ENCODE measurements around the gene DDX24. TPM values are rescaled to one million over a fixed set of nuclear protein-coding genes. Genes with fewer than 3 reads are reported as not detected.
A peak's percentile ranks its signal among the peaks of the same experiment; 100 is the strongest.

The DDX24 gene
- total RNA-seq, 1 donor from 2014 or later: 206 TPM

GRCh38 chr14:94079891-94080620 lies 946 bp downstream of the DDX24 start:
- H3K27ac Mint-ChIP-seq (ENCODE audit: unreplicated experiment): peak overlapping the region; percentile 98
- Histone ChIP-seq H4K20me1 (ENCODE audit: insufficient read depth, low read length) (peaks cover 31% of the 10 kb centered on the region), H3K4me2 (ENCODE audit: low read length) (peak overlapping the region; percentile 97), H2AFZ (ENCODE audit: low read depth, low read length) (peak overlapping the region; percentile 94), H3K4me3 (ENCODE audit: insufficient read depth, low read depth, low read length) (peak overlapping the region; percentile 92), H3K79me2 (ENCODE audit: insufficient read depth, low read length) (peaks cover 79% of the 10 kb centered on the region), H3K27me3 (ENCODE audit: insufficient read depth, low read length) (no peaks in the 10 kb centered on the region), H3K9me3 (ENCODE audit: insufficient read depth, low read depth, low read length) (no peaks in the 10 kb centered on the region), H3K4me1 (ENCODE audit: insufficient read depth, low read length) (peaks cover 14% of the 10 kb centered on the region), H3K27ac (ENCODE audit: low read depth, low read length) (peak overlapping the region; percentile 89), H3K9ac (ENCODE audit: low read length) (peak overlapping the region; percentile 94), H3K36me3 (ENCODE audit: insufficient read depth, low read length) (peaks cover 11% of the 10 kb centered on the region)
- H3K4me1 Mint-ChIP-seq (ENCODE audit: low read depth, unreplicated experiment): peaks cover 22% of the 10 kb centered on the region
- peak; percentile 44 for DNase-seq (ENCODE audit: low read depth)
- FAIRE-seq: no peak
- H3K27me3 Mint-ChIP-seq (ENCODE audit: low read depth, unreplicated experiment): no peaks in the 10 kb centered on the region
- peaks cover 6% of the 10 kb centered on the region for H3K9me3 Mint-ChIP-seq (ENCODE audit: unreplicated experiment)
- H3K4me3 Mint-ChIP-seq (ENCODE audit: unreplicated experiment): peak overlapping the region; percentile 99
- peaks cover 26% of the 10 kb centered on the region for H3K36me3 Mint-ChIP-seq (ENCODE audit: low read depth, unreplicated experiment)
- TF ChIP-seq, protein P1, sequence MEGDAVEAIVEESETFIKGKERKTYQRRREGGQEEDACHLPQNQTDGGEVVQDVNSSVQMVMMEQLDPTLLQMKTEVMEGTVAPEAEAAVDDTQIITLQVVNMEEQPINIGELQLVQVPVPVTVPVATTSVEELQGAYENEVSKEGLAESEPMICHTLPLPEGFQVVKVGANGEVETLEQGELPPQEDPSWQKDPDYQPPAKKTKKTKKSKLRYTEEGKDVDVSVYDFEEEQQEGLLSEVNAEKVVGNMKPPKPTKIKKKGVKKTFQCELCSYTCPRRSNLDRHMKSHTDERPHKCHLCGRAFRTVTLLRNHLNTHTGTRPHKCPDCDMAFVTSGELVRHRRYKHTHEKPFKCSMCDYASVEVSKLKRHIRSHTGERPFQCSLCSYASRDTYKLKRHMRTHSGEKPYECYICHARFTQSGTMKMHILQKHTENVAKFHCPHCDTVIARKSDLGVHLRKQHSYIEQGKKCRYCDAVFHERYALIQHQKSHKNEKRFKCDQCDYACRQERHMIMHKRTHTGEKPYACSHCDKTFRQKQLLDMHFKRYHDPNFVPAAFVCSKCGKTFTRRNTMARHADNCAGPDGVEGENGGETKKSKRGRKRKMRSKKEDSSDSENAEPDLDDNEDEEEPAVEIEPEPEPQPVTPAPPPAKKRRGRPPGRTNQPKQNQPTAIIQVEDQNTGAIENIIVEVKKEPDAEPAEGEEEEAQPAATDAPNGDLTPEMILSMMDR (IDR thresholded peaks at IDR 0.05; ENCODE audit: insufficient read depth, low read depth, low read length): no peak
- TF ChIP-seq EZH2 (IDR thresholded peaks at IDR 0.05; ENCODE audit: insufficient read depth, low read length): no peak

DNA sequence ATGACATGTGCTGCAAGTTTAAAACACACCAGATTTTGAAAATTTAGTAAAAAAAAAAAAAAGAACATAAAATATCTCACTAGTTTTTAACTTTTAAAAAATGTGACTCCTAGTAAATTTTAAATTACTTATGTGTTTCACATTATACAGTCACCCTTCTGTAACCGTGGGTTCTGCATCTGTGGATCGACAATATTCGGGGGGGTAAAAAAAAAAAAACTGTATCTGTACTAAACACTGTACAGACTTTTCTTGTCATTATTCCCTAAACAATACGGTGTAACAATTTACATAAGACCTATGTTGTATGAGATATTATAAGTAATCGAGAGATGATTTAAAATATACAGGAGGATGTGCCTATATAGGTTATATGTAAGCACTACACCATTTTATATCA lies 3.2 kb downstream of the DDX24 start:
- H3K36me3 Mint-ChIP-seq (ENCODE audit: low read depth, unreplicated experiment): peaks cover 30% of the 10 kb centered on the region
- Histone ChIP-seq H3K4me3 (ENCODE audit: insufficient read depth, low read depth, low read length) (no peak overlapping the region), H3K4me1 (ENCODE audit: insufficient read depth, low read length) (peaks cover 14% of the 10 kb centered on the region), H3K79me2 (ENCODE audit: insufficient read depth, low read length) (peaks cover 96% of the 10 kb centered on the region), H3K36me3 (ENCODE audit: insufficient read depth, low read length) (peaks cover 11% of the 10 kb centered on the region), H3K27me3 (ENCODE audit: insufficient read depth, low read length) (no peaks in the 10 kb centered on the region), H3K27ac (ENCODE audit: low read depth, low read length) (no peak overlapping the region), H3K9ac (ENCODE audit: low read length) (no peak overlapping the region), H3K9me3 (ENCODE audit: insufficient read depth, low read depth, low read length) (no peaks in the 10 kb centered on the region), H2AFZ (ENCODE audit: low read depth, low read length) (no peak overlapping the region), H4K20me1 (ENCODE audit: insufficient read depth, low read length) (peaks cover 36% of the 10 kb centered on the region), H3K4me2 (ENCODE audit: low read length) (peak overlapping the region; percentile 97)
- no peak for FAIRE-seq
- no peak for DNase-seq (ENCODE audit: low read depth)
- H3K27me3 Mint-ChIP-seq (ENCODE audit: low read depth, unreplicated experiment): no peaks in the 10 kb centered on the region
- H3K9me3 Mint-ChIP-seq (ENCODE audit: unreplicated experiment): peaks cover 10% of the 10 kb centered on the region
- H3K4me1 Mint-ChIP-seq (ENCODE audit: low read depth, unreplicated experiment): peaks cover 22% of the 10 kb centered on the region
- TF ChIP-seq, protein P1 (IDR thresholded peaks at IDR 0.05; ENCODE audit: insufficient read depth, low read depth, low read length): no peak
- TF ChIP-seq EZH2 (IDR thresholded peaks at IDR 0.05; ENCODE audit: insufficient read depth, low read length): no peak
- peak overlapping the region; percentile 58 for H3K4me3 Mint-ChIP-seq (ENCODE audit: unreplicated experiment)
- no peak overlapping the region for H3K27ac Mint-ChIP-seq (ENCODE audit: unreplicated experiment)
